Ovary (tissue), 9 donors: Measurements from ENCODE around the gene CSTF3. TPM values are rescaled to one million over a fixed set of nuclear protein-coding genes. Genes with fewer than 3 reads are reported as not detected.
"Not testable (repeated sequence)": the region's sequence is repeated elsewhere in the genome, so short reads cannot be mapped to it uniquely, and the experiment has no call there.

ENCODE experiments used
- DNase-seq, 5 donors: peaks; one replicate each; pipeline ENCODE4 v3.0.0-alpha.2; 2019 to 2020
- H3K27ac ChIP-seq, 2 donors: fragments of 200-600 bp; one replicate each; pipeline versions ENCODE4 v1.5.1 to v1.8.0; 2019 to 2022
- H3K27me3 ChIP-seq: fragments of 200-600 bp; one replicate; pipeline ENCODE4 v1.8.0; 2022
- H3K36me3 ChIP-seq: fragments of 200-600 bp; sonication (generic); one replicate; pipeline ENCODE4 v1.5.1; 2019
- H3K4me1 ChIP-seq: one replicate; pipeline ENCODE4 v1.8.1; 2013; ENCODE audit warnings: mild to moderate bottlenecking, moderate library complexity; ENCODE audit not compliant: insufficient read depth
- H3K4me3 ChIP-seq: fragments of 200-600 bp; sonication (generic); one replicate; pipeline ENCODE4 v1.5.1; 2017
- H3K9me3 ChIP-seq, 2 donors: fragments of 200-600 bp in 1 of 2; sonication (generic) in 1 of 2; one replicate each; pipeline versions ENCODE4 v1.5.1 to v1.8.1; 2013 to 2019; ENCODE audit warnings: mild to moderate bottlenecking in 1 of 2, moderate library complexity in 1 of 2
- CTCF ChIP-seq, 3 donors: fragments of 450-650 bp in 2 of 3; fragments of 200-600 bp in 1 of 3; IDR thresholded peaks; one replicate each; pipeline versions ENCODE4 v1.5.1 to v1.8.0; 2016 to 2022; ENCODE audit warnings: antibody characterized with exemption in 3 of 3, mild to moderate bottlenecking in 1 of 3
- EP300 ChIP-seq: sonication (generic); formaldehyde crosslinking; IDR thresholded peaks from one replicate; pipeline ENCODE4 v1.6.1; 2017; ENCODE audit warnings: antibody characterized with exemption
- POLR2A ChIP-seq: fragments of 450-650 bp; IDR thresholded peaks from one replicate; pipeline ENCODE4 v1.6.1; 2017; ENCODE audit warnings: antibody characterized with exemption, mild to moderate bottlenecking, moderate library complexity
- WGBS, 3 donors: extraction: QIAGEN DNeasy Blood & Tissue Kit in 1 of 3; methylation state at CpG; one replicate each; pipeline versions ENCODE4 v1.1.5 to v1.1.7; 2013 to 2017; 5-methylcytosine and 5-hydroxymethylcytosine counted together
- intact Hi-C, 4 donors: fragments of 100-400 bp; cut with DNase I; formaldehyde crosslinking; loops; one replicate each; pipeline versions ENCODE4 v1.11.0 to v1.15.1; 2022 to 2023
- polyA plus RNA-seq, 2 donors: library from polyadenylated mRNA; stranded (reverse); fragments of 200-250 nt in 1 of 2; fragments of 350-450 nt in 1 of 2; fragmentation: Illumina TruSeq in 1 of 2; extraction: RNeasy Lipid Tissue Mini Kit (QIAGEN cat#74804) in 1 of 2; gene quantifications; one replicate each; pipeline ENCODE4 v1.2.3, GENCODE V29; 2013 to 2014
- total RNA-seq, 7 donors: library from RNA; depleted of rRNA in 2 of 7; stranded (reverse); fragments of >200 nt in 2 of 7; fragmentation: NEBNext Ultra II Directional in 3 of 7; extraction: Animal tissue kit (Norgen Biotek cat#: 25700) in 3 of 7; gene quantifications; one replicate each; pipeline versions ENCODE4 v1.1.0 to v1.2.4, GENCODE V29; 2016 to 2023
- donor health status: DM: no; HTN: no; CAD: no; lungs with moderate emphysema.
- donor health status: DM: no; HTN: no; CAD: no.
- donor health status: Bipolar disorder and iron deficiency.
- donor health status: DM: yes; HTN: yes; CAD: no.
- donor health status: DM: no; HTN: no; CAD: no.
- donor health status: DM: yes; HTN: yes; CAD: no.

CSTF3 gene
- total and polyA plus RNA-seq, 9 donors, result 7.4 to 28.8 (median 23.7) TPM

GRCh38 chr11:33160587-33160986 is 693 bp downstream of the CSTF3 start:
- Histone ChIP-seq H3K4me3 (peak overlapping the region; percentile 84), H3K9me3 (no peaks in the 10 kb centered on the region), H3K27me3 (no peaks in the 10 kb centered on the region), H3K36me3 (no peaks in the 10 kb centered on the region), H3K4me1 (peaks cover 6% of the 10 kb centered on the region), H3K27ac (no peak overlapping the region)
- WGBS, 3 donors, result 0 to 1% (median 0%) methylated on average over 7 of the region's 7 CpGs
- intact Hi-C loops, result loop anchor here (2.0 to 10.0 kb wide), 5 partner anchors 94 to 174 kb away; partner anchors contain the start of gene HIPK3 (in 4 of the 4)
- TF ChIP-seq CTCF (IDR thresholded peaks at IDR 0.05) (no peak), EP300 (no peak), POLR2A (no peak)
- no peak for DNase-seq

GRCh38 chr11:33160136-33160535 is 1.1 kb downstream of the CSTF3 start:
- intact Hi-C loops, result loop anchor here (2.0 to 10.0 kb wide), 5 partner anchors 95 to 175 kb away; partner anchors contain the start of gene HIPK3 (in 4 of the 4)
- no peaks in the 10 kb centered on the region for H3K9me3 ChIP-seq
- no peaks in the 10 kb centered on the region for H3K36me3 ChIP-seq
- WGBS, 3 donors, result 4 to 9% (median 8%) methylated on average over 8 of the region's 8 CpGs
- peaks cover 6% of the 10 kb centered on the region for H3K4me1 ChIP-seq
- no peak overlapping the region for H3K27ac ChIP-seq
- DNase-seq, result no peak
- no peaks in the 10 kb centered on the region for H3K27me3 ChIP-seq
- TF ChIP-seq POLR2A, result no peak
- no peak for TF ChIP-seq CTCF (IDR thresholded peaks at IDR 0.05)
- TF ChIP-seq EP300, result no peak
- H3K4me3 ChIP-seq, result peak overlapping the region; percentile 84

- H3K36me3 ChIP-seq, H3K27ac ChIP-seq, DNase-seq, H3K4me3 ChIP-seq, H3K9me3 ChIP-seq, intact Hi-C loops, H3K4me1 ChIP-seq, H3K27me3 ChIP-seq: not testable (repeated sequence)
- WGBS, 3 donors, result 90 to 93% (median 92%) methylated on average over 20 of the region's 20 CpGs
Observed at GRCh38 chr11:33159378-33159867, 1.9 kb downstream of the CSTF3 start.

- Histone ChIP-seq H3K4me1 (peaks cover 6% of the 10 kb centered on the region), H3K27me3 (no peaks in the 10 kb centered on the region), H3K9me3 (no peaks in the 10 kb centered on the region), H3K4me3 (no peak overlapping the region), H3K27ac (no peak overlapping the region), H3K36me3 (no peaks in the 10 kb centered on the region)
- intact Hi-C loops, result no loop called here
- TF ChIP-seq EP300 (no peak), CTCF (IDR thresholded peaks at IDR 0.05) (no peak), POLR2A (no peak)
- WGBS, 3 donors, result 85 to 91% (median 88%) methylated on average over 5 of the region's 5 CpGs
- no peak for DNase-seq
Observed at GRCh38 chr11:33158596-33159275, 2.5 kb downstream of the CSTF3 start.
